ENCODE results near the gene ANKRD1.
"Not testable (repeated sequence)": the region's sequence is repeated elsewhere in the genome, so short reads cannot be mapped to it uniquely, and the experiment has no call there.

ANKRD1 gene

DNA sequence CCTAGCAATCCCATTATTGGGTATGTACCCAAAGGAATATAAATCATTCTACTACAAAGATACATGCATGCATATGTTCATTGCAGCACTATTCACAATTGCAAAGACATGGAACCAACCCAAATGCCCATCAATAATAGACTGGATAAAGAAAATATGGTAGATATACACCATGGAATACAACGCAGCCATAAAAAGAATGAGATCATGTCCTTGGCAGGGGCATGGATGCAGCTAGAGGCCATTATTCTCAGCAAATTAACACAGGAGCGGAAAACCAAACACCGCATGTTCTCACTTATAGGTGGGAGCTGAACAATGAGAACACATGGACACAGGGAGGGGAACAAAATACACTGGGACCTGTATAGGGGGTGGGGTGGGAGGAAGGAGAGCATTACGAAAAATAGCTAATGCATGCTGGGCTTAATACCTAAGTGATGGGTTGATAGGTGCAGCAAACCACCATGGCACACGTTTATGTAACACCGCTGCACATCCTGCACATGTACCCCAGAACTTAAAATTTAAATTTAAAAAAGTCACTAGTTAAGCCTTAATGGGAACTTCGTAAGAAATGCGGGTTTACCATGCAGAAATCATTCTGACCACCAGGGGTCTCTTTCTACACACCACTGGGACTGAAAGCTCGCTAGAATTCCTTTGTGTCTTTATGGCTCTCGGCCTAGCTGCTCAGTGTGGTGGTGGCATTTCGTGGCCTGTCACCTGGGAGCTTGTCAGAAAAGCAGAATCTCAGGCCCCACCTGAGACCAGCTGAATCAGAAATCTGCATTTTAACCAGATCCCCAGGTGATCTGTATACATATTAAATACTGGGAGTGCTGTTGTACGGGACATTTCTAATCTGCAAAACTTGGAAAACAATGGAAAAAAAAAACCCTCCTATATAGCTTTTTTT, 9.5 kb downstream of the ANKRD1 start:
- DNase-seq = peak; percentile 63

DNA sequence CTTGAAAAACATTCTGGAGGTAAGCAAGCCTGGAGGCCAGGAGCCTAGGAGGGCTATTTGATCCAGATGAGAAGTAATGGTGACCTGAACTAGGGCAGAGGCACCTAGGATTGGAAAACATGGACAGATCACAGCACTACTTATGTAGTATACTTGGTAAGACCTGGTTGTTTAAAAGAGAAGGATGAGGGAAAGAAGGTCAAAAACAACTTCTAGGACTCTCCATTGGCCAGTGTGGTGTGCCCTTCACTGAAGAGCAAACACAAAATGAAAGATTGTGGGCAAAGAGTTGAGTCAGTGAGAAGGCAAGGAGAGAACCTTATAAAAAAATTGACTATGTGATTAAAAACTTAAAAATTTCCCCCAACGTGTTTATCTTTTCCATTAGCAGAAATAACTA, 14.3 kb downstream of the ANKRD1 start:
- DNase-seq = no peak

DNA sequence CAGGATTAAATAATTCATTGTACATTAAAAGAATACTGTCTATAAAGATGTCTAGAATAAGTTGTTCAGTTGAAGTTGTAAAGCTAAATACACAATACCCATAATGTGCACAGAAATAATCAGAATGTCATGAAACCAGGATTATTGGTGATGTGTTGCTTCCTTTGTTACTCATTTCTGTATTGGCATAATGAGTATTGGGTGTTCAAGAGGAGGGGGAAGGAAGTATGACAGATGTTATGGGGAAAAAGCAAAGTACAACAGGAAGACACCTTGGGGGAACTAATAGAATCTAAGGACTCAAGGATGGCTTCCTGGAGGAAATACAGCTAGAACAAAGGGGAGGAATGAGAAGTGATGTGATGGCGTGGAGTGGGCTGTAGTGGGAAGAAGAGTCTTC, 15.0 kb downstream of the ANKRD1 start:
- DNase-seq = no peak

DNA sequence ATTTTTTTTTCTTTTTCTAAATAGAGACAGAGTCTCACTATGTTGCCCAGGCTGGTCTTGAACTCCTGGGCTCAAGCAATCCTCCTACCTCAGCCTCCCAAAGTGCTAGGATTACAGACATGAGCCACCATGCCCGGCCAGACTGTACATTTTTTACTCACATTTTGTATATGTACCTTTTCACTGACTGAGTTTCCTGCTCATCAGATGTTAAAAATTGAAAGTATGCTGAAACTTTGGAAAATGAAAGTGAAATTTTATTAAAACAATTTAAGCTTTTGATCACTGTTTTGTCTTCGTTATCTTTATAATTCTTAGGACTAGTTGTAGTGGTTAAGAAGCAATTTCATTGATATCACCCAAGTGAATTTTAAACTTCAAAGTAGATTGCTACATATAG, 24.0 kb downstream of the ANKRD1 start:
- DNase-seq = not testable (repeated sequence)

DNA sequence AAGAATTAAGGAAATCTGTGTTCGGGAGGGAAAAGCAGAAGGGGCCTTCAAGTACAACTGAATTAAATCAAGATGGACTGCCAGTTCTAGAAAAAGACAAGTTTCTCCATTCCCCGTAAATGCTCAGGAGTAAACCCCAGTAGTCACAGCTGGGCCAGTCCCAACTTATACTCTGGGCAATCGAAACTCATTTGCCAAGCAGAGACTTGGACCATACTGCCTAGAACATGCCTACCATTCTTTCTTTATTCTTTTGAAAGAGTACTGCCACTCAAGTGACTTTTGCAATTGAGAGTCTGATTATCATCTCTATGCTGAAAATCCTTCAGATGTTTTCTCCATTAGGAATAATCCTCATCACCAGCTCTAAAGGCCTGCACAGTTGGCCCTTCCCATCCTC, 27.7 kb downstream of the ANKRD1 start:
- DNase-seq = no peak

DNA sequence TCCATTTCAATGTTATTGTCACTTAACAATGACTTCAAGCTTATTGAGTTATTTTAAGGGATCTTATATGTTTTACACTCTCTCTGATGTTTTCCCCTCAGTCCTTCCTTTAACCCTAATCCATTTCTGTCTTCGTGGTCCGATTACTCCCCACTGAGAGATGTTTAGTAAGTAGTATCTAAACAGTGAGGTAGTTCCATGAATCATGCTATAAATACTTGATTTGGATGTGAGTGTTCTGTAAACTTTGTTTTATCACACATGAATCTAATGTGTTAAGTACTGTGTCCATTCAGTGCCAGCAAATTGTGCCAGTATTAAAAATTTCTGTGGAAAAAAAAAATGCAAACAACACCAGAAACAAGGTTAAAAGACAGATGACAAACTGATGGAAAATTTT, 30.5 kb downstream of the ANKRD1 start:
- no peak for DNase-seq

DNA sequence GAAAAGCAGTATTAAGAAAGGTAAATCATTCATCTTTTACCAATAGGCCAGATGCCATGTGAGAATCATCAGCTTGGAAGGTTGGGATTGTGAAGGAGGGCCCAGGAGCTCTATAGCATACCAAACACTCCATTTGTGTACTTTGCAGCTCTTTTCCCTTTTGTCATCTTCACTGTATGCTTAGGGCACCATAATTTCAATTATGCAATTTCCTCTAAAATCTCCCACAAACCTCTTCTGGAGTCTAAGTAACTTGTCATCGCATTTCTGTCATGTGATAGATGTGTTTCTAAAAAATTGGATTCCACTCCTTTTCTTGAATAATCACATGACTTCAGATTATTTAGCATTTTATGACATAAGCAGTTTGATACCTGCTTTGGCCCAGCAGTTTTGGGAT, 31.3 kb downstream of the ANKRD1 start:
- no peak for DNase-seq

DNA sequence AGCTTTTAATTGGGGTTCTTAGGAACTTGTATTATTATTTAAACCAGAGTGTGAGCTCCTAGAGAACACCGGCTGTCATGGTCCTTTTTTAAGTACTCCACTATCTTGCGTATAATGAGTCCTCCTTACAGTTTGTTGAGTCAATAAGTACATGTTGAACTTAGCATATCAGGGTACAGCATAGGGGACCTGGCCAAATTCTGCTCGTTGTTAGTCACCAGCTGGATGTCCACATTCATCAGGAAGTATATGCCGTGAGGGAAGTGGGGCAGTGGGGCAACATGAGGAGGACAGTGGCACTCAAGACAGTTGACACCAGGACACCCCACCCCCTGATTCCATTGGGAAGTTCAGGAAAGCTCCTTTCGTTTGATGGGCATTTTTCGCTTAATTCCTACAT, 32.5 kb downstream of the ANKRD1 start:
- DNase-seq = no peak

DNA sequence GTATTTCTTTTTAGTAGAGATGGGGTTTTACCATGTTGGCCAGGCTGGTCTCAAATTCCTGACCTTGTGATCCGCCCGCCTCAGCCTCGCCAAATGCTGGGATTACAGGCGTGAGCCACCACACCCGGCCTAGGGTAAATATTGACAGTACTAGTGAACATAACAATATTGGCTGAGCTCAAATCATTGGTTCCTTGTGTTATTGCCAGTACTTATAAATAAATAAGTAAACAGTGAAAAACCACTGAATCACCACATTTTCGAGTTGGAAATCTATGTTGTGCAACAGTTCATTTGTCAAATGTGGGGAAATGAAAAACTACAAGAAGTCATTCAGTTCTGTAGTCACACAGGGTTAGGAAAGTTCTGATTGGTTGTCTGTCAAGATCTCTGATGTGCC, 33.3 kb downstream of the ANKRD1 start:
- no peak for DNase-seq

DNA sequence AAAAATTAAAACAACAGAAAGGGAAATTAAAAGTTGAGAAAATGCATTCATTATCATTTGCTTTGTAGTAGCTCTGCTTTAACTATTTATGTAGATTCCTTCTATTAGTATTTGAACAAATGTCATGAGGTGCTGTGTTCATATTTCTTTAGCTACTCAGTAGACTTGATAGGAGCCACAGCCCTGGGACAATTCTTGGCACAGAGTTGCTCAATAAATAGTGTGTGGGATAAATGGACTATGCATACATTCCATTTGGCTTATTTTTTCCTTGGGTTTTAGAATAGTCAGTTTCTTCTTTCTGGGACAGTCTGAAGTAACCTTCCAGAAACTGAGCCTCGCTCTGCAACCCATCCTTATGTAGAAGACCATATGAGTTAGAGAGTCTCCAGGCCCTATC, 35.7 kb downstream of the ANKRD1 start:
- no peak for DNase-seq

DNA sequence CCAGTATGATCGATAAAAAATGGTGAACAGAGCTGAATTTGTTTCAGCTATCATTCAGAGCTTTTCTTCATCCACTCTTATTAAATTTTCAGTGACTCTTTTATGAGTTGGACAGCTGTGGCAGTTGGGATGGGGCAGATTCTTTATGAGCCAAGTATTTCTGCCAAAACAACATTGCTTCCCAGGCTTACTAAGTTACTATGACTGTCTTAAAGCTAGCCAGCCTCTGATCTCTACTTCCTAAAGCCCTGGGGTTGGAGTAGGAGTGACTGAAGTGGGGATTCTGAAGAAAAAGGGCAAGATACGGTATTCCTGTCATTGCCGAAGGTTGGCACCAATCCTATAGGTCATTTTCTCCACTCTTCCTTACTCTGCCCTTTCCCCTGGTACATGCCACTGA, 36.5 kb downstream of the ANKRD1 start:
- no peak for DNase-seq

DNA sequence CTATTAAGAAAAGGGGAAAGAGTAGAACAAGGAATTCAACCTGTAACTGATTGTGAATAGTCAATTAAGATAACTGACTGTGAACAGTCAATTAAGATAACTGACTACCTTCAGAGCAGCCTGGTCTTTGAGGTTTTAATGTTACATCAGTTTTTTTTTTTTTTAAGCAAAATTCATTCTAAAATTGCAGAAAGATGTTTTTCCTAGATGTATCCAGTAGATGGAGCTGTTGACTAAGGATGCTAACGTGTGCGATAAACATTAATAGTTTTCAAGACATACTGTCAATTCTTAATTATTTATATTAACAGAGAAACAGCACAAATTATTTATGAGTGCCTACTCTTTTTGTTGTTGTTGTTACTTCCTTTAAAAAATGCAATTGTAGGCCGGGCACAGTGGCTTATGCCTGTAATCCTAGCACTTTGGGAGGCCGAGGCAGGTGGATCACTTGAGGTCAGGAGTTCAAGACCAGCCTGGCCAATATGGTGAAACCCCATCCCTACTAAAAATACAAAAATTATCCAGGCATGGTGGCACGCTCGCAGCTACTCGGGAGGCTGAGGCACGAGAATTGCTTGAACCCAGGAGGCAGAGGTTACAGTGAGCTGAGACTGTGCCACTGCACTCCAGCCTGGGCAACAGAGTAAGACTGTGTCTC, 40.7 kb downstream of the ANKRD1 start:
- DNase-seq = peak; percentile 57

DNA sequence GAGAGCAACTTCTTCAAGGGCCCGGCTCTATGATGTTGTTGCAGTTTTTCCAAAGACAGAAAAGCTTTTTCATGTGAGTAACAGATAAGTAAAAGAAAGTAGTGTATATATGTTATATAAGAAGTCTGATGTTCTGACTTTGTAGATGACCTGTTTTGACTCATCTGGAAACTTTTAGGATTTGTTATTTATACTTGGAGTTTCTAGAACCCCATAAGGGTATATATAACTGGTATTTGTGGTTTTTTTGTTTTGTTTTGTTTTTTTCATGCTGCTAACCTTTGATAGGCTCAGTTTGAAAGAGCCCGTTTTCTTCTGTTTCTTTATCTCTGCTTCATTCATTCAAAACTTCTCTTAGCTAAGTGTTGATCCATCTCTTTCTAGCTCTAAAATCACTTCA, 41.8 kb downstream of the ANKRD1 start:
- DNase-seq = no peak

DNA sequence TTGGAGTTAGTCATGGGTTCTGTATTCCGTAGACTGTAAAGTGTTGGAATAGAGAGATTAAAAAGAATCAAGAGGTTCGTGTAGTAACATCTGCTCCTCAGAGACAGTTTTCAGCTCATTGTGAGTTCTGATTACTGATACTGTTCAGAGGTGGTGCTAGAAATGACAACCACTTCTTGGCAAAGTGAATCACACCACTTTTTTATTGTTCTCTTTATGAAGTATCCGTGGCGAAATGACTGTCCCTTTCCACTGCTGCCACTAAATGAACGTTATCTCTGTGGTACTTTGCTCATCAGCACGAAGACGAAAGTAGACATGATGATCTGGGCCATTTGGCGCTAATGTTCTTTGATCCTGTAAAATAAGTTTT, 48.3 kb downstream of the ANKRD1 start:
- DNase-seq = no peak

DNA sequence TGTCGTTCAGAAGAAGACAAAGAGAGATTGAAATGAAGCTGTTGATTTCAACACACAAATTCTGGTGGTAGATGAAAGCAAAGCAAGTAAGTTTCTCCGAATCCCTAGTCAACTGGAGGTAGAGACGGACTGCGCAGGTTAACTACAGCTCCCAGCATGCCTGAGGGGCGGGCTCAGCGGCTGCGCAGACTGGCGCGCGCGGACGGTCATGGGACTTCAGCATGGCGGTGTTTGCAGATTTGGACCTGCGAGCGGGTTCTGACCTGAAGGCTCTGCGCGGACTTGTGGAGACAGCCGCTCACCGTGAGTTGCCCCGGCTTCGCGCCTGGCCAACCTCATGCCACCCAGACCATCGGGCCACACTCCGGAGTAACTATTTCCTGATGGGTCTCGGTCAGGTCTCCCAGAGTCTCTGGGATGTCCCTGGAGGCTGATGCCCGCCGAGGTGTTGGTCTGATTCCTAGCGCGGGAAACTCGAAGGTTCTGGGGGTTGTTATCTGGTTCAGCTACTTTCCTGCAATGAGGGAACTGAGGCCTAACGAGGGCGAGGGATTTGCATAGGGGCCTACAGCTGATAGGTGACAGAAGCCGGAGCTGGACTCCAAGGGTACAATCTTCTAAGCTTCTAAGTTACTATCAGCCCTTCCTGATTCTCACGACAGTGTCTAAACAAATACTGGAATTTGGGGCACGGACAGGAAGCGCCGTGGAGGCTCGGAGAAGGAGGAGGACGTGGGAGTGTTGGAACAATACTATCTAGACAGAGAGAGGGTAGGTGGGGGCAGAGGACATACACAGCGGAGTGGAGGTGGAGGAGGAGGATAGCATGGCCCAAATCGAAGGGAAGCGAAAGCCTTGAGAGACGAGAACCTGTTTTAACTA, 48.9 kb downstream of the ANKRD1 start, which contains the start of gene RPP30:
Gene RPP30, plus strand, starts transcription at position 209 of the 882 bp plus-strand sequence. Its CDS starts 13 bp downstream, at position 222.
- DNase-seq = peak; percentile 83

DNA sequence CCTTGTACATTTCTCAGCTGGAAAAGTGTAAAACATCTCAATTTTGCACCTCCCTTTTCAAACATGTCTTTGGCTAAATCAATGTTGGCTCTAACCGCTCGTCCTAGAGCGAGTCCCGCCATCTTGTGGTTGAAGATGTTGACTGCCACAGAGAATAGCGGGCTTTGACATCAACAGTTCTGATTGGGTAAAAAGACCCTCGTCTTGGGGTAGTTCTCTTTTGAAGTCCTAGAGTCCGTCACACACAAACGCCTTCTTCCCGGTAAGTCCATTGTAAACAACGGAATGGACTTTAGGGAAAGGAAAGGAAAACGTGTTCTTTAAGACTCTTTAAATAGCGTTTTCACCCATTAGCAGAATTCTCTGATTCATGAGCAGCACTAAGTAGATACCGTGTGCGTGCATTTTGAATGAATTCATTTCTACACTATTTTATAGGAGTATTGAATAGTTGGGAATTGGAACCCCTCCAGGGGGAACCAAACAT, 49.6 kb downstream of the ANKRD1 start:
- peak; percentile 58 for DNase-seq

DNA sequence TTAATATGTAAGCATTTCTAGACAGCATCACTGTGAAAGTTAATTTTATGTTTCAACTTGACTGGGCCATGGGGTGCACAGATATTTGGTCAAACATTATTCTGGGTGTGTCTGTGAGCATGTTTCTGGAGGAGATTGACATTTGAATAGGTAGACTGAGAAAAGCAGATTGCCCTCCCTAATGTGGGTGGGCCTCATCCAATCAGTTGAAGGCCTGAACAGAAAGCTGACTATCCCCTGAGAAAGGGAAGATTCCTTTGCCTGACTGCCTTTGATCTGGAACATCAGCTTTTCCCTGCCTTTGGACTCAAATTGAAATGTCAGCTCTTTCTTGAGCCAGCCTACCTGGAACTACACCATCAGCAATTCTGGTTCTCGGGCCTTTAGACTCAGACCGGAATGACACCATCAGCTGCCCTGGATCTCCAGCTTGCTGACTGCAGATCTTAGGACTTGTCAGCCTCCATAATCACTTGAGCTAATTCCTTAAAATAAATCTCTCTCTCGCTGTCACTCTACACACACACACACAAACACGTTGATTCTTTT, 54.8 kb downstream of the ANKRD1 start:
- DNase-seq = no peak

DNA sequence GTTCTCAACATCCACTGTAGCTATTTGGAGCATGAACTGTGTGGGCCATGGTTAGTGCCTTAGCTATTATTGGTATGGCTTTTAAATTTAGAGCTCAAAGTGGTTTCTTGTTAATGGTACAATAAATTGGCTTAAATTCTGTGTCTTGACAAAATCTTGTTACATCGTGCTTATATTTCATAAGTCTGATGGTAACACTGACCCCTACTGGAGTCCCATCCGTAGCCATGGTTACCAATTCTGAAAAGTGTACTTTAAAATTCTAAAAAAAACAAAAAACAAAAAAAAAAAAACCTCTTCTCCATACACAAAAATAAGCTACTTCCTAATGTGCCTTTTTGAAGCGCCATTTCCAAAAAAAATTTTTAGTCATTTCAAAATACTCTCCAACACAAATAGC, 55.5 kb downstream of the ANKRD1 start:
- DNase-seq = no peak

DNA sequence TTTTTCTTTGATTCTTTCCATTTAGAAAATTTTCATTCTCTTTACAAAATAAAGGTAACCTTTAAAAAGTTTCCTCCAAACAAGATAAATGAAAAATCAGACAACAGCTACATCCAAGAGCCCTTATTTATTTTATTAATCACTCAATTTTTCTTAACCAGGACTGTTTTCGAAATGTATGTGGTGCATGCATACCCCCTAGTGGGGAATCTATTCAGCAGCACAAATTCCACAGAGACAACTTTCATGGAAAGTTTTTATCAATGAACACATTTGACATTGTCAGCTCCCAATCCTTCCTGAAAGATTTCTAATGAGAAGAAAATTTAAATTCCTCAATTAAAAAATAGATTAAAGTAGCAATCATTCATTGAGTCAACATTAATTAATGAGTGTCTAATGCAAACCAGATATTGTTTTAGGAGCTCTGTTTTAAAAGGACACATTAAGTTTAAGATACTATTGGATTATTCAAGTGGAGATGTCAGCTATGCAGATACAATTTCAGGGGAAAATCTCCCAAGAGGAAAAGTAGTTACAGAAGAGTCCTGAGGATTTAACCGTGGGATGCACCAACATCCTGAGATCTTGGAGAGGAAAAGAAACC, 57.9 kb downstream of the ANKRD1 start:
- peak; percentile 20 for DNase-seq

Measured in CD4-positive, alpha-beta T cell treated with Interleukin-12 subunit alpha and Interleukin-12 subunit beta, for 1 hour (primary cell).